GM12865 (cell line): ENCODE measurements around the gene SORL1.
A peak's percentile ranks its signal among the peaks of the same experiment; 100 is the strongest.

Experiments
- DNase-seq: peaks from one replicate; pipeline ENCODE4 v3.0.0; 2010; ENCODE audit warnings: low read depth
- H3K4me3 ChIP-seq: 2 replicates; pipeline ENCODE4 v1.5.1; 2011; ENCODE audit warnings: mild to moderate bottlenecking, low read depth, low read length, control low read depth
- TF ChIP-seq, protein P1 (sequence below): IDR thresholded peaks from 2 replicates; pipeline ENCODE4 v1.5.1; 2011; ENCODE audit warnings: low read length, control low read depth, low read depth, inconsistent platforms; ENCODE audit not compliant: insufficient read depth; ENCODE audit errors: missing control alignments

SORL1 gene

DNA sequence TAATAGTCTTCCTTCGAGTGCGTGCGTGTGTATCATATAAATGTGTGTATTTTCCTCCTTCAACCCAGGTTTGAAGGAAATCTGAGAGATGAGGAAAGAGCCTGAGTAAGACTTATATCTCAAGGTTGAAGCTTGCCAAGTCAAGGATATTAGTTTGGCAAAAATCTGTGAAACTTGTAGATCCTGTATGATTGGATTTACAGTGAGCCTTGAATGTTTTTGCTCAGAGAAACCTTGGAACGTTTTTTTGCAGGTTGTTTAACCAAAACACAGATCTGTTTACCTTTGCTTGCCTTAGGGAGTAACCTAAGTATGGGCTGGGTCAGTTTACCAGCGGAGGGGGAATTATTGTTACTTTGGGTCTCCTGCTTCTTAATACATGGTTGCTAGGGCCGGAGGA is 36.5 kb downstream of the SORL1 start:
- DNase-seq = no peak

DNA sequence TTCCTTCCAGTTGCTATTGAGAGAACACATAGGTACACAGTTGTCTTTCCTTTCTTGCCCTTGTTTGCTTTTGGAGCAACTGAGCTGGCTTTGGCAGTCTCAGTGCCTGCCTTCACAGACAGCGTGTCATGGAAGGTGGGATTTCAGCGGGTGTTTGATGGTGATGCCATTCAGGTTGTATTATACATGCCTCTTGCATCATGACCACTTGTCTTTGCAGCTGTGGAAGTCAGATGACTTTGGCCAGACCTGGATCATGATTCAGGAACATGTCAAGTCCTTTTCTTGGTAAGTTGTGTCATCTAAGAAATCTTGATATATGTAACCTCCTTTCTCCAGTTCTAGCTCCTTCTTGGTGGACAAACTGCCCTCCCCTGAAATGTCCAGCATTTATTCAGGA is 37.7 kb downstream of the SORL1 start:
- no peak for DNase-seq
- TF ChIP-seq, protein P1, sequence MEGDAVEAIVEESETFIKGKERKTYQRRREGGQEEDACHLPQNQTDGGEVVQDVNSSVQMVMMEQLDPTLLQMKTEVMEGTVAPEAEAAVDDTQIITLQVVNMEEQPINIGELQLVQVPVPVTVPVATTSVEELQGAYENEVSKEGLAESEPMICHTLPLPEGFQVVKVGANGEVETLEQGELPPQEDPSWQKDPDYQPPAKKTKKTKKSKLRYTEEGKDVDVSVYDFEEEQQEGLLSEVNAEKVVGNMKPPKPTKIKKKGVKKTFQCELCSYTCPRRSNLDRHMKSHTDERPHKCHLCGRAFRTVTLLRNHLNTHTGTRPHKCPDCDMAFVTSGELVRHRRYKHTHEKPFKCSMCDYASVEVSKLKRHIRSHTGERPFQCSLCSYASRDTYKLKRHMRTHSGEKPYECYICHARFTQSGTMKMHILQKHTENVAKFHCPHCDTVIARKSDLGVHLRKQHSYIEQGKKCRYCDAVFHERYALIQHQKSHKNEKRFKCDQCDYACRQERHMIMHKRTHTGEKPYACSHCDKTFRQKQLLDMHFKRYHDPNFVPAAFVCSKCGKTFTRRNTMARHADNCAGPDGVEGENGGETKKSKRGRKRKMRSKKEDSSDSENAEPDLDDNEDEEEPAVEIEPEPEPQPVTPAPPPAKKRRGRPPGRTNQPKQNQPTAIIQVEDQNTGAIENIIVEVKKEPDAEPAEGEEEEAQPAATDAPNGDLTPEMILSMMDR = no peak
- no peak overlapping the region for H3K4me3 ChIP-seq

More for the DNA sequence above, 36.5 kb downstream of the SORL1 start:
- TF ChIP-seq, protein P1 = no peak
- H3K4me3 ChIP-seq = no peak overlapping the region

DNA sequence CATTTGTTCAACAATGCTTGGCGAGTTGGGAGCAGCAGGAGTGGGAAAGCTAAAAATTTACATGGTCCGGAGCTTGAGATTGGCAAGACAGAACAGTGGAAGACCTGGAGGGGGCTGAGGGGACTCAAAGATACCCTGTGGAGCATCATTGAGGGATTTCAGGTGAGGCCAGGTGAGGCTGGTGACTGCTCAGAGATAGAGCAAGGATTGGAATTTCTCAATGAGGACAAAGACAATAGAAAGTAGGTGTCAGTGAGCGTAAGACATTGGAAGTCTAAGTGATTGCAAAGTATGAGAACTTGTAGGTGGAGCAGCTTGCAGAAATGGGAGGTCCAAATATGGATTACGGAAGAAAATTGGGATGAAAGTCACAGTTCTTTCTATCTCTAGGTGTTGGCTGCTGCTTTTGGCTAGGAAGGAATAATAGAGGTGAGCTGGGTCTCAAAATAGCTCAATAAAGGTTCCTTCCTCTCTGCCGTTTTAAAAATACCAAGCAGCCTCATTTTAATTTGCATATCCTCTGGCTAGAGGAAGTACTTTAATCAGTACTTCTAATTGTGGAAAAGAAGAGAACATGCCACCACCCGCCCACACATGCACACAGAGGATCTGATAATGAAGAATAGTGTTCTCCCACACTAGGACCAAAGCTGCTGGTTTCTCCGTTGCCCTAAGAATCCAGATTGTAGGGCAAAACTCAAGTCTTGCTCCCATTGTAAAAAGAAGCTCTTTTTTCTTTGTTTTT is 42.4 kb downstream of the SORL1 start:
- TF ChIP-seq, protein P1 = no peak
- peak; percentile 66 for DNase-seq
- peak overlapping the region; percentile 19 for H3K4me3 ChIP-seq

DNA sequence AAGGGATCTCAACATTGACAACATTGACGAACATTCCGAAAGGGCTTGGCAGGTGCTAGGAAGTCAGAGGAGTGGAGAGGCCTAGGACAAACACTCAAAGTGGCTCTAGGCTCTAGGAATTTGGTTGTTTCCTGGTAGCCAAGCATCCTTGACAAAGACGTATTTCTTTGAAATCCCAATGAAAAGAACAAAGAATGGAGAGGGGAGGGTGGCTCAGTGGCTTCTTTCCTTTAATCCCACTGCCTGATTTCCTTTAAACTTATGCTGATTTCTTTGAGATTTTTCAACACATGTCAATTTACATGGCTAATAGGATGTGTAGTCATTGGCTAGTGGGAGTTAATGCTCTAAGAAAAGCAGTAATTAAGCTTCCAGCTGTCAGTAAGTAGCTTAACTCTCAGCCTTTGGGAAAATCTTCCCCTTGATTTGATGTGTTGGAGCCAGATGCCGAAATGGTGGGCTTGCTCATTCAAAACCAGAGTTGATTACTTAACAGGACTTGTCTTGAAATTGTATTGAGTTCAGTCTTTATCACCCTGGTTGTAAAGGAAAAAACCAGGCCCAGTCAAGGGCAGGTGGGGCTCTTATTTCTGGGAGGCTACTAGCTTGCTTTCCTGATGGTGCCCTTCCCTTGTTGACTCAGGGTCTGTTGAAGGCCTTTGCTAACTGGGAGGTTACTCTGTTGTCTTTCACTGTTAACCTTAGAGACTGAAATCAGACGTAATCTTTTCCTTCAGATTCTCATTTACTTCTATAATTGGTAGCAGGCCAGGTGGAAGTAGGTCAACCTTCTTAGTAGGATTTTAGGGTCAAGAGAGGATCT is 45.3 kb downstream of the SORL1 start:
- no peak overlapping the region for H3K4me3 ChIP-seq
- no peak for DNase-seq
- TF ChIP-seq, protein P1 = no peak

DNA sequence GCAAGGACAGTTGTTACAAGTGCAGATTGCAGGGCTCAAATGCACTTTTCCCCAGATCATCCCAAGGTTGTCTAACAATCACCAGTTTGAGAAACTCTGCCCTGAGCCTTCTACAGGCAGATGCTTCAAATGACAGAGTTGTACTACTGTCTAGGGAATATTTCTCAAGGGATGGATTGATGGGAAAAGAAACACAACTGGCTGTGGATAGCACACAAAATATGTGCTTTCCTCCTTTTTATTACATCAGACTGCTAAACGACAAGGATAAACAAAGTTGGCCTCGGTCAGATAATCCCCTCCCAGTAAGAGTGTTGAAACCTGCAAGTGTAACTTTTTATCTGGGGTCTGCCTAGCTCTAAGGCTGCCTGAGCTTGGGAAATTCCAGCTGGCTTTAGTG is 47.3 kb downstream of the SORL1 start:
- DNase-seq = no peak
- H3K4me3 ChIP-seq = no peak overlapping the region
- TF ChIP-seq, protein P1 = no peak

DNA sequence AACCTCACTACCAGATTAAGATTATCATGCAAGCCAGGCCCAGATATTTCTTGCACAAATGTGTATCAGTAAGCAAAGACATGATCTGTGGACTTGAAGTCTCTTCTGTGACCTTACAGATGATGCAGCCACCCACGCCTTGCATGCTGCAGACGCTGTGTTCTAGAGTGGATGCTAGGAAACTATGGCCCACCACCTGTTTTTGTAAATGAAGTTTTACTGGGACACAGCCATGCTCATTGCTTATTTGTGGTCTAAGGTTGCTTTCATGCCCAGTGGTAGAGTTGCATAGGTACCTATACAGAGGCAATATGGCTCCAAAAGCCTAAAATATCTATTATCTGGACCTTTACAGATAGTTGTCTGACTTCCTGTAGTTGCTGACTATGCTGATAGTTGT is 48.2 kb downstream of the SORL1 start:
- H3K4me3 ChIP-seq = no peak overlapping the region
- TF ChIP-seq, protein P1 = no peak
- no peak for DNase-seq
